Adipose tissue (tissue), 3 donors: ENCODE results near the gene SDE2. TPM values are rescaled to one million over a fixed set of nuclear protein-coding genes. Genes with fewer than 3 reads are reported as not detected.

ENCODE experiments used
- H3K27ac ChIP-seq: one replicate; pipeline ENCODE4 v1.5.1; 2013; ENCODE audit warnings: low read depth, low read length
- WGBS, 3 donors: extraction: QIAGEN DNeasy Blood & Tissue Kit; methylation state at CpG; one replicate each; pipeline ENCODE4 v1.1.7; 2013; 5-methylcytosine and 5-hydroxymethylcytosine counted together
- polyA plus RNA-seq, 3 donors: library from polyadenylated mRNA; stranded (reverse); fragments of 200-250 nt; gene quantifications; one replicate each; pipeline ENCODE4 v1.2.3, GENCODE V29; 2013
- donor health status: healthy with polysubstance abuse.
- donor health status: Bipolar disorder and iron deficiency.
- donor health status: healthy.

The SDE2 gene
- 10 to 100 TPM in 2 of 3 donors, 1 to 10 TPM in 1; 5.1 to 13.6 (median 13.0) TPM for polyA plus RNA-seq

GRCh38 chr1:225999227-225999911 is at the start of gene SDE2:
SDE2 (minus strand) TSS chr1:225999343; CDS start chr1:225999312, 31 bp downstream.
- WGBS, 3 donors, result 0% methylated on average over 52 to 53 of the region's 53 CpGs
- H3K27ac ChIP-seq, result peak within 1 kb of the TSS; percentile 95

- no peak overlapping the region for H3K27ac ChIP-seq
- WGBS, 3 donors, result 88 to 96% (median 94%) methylated on average over 1 of the region's 1 CpG
Observed at GRCh38 chr1:226048886-226049285, 49.7 kb upstream of the SDE2 start.

GRCh38 chr1:226047495-226047894 is 48.4 kb upstream of the SDE2 start:
- WGBS, 3 donors, result 13 to 25% (median 13%) methylated on average over 1 of the region's 1 CpG
- H3K27ac ChIP-seq, result no peak overlapping the region

GRCh38 chr1:226046240-226046639 is 47.1 kb upstream of the SDE2 start:
- H3K27ac ChIP-seq, result no peak overlapping the region
- 83 to 95% (median 89%) methylated on average over 6 of the region's 6 CpGs for WGBS, 3 donors

- 78 to 88% (median 82%) methylated on average over 4 of the region's 4 CpGs for WGBS, 3 donors
- no peak overlapping the region for H3K27ac ChIP-seq
Observed at GRCh38 chr1:226044514-226045101, 45.5 kb upstream of the SDE2 start.

- H3K27ac ChIP-seq, result no peak overlapping the region
- WGBS, 3 donors, result 37 to 53% (median 48%) methylated on average over 1 of the region's 1 CpG
Observed at GRCh38 chr1:226041419-226041818, 42.3 kb upstream of the SDE2 start.

GRCh38 chr1:226038661-226039060 is 39.5 kb upstream of the SDE2 start:
- WGBS, 3 donors, result 92 to 100% (median 98%) methylated on average over 1 of the region's 1 CpG
- no peak overlapping the region for H3K27ac ChIP-seq

- H3K27ac ChIP-seq, result no peak overlapping the region
- WGBS, 3 donors, result 94 to 98% (median 97%) methylated on average over 5 of the region's 5 CpGs
Observed at GRCh38 chr1:226035915-226036314, 36.8 kb upstream of the SDE2 start.

- WGBS, 3 donors, result 15 to 70% (median 23%) methylated on average over 6 of the region's 6 CpGs
- H3K27ac ChIP-seq, result no peak overlapping the region
Observed at GRCh38 chr1:226034482-226034881, 35.3 kb upstream of the SDE2 start.

GRCh38 chr1:226033991-226034390 is 34.8 kb upstream of the SDE2 start:
- peak overlapping the region; percentile 17 for H3K27ac ChIP-seq

- WGBS, 3 donors, result 55 to 93% (median 70%) methylated on average over 4 of the region's 4 CpGs
- H3K27ac ChIP-seq, result peak overlapping the region; percentile 17
Observed at GRCh38 chr1:226033582-226033981, 34.4 kb upstream of the SDE2 start.

GRCh38 chr1:226029568-226030225 is 30.6 kb upstream of the SDE2 start:
- WGBS, 3 donors, result 80 to 91% (median 90%) methylated on average over 7 of the region's 7 CpGs

GRCh38 chr1:226029093-226029496 is 30.0 kb upstream of the SDE2 start:
- no peak overlapping the region for H3K27ac ChIP-seq
- WGBS, 3 donors, result 48 to 69% (median 68%) methylated on average over 7 of the region's 7 CpGs

More at GRCh38 chr1:226029568-226030225, 30.6 kb upstream of the SDE2 start:
- H3K27ac ChIP-seq, result no peak overlapping the region

GRCh38 chr1:226027538-226028217 is 28.5 kb upstream of the SDE2 start:
- H3K27ac ChIP-seq, result no peak overlapping the region
- WGBS, 3 donors, result 89 to 94% (median 90%) methylated on average over 5 of the region's 5 CpGs

GRCh38 chr1:226026833-226027232 is 27.7 kb upstream of the SDE2 start:
- 70 to 82% (median 74%) methylated on average over 2 of the region's 2 CpGs for WGBS, 3 donors
- H3K27ac ChIP-seq, result no peak overlapping the region

- WGBS, 3 donors, result 68 to 87% (median 84%) methylated on average over 5 of the region's 5 CpGs
- no peak overlapping the region for H3K27ac ChIP-seq
Observed at GRCh38 chr1:226023735-226024134, 24.6 kb upstream of the SDE2 start.

- no peak overlapping the region for H3K27ac ChIP-seq
- 49 to 57% (median 52%) methylated on average over 2 of the region's 2 CpGs for WGBS, 3 donors
Observed at GRCh38 chr1:226021801-226022200, 22.7 kb upstream of the SDE2 start.

GRCh38 chr1:226021401-226021800 is 22.3 kb upstream of the SDE2 start:
- no peak overlapping the region for H3K27ac ChIP-seq
- WGBS, 3 donors, result 55 to 72% (median 65%) methylated on average over 3 of the region's 3 CpGs

GRCh38 chr1:226019572-226019971 is 20.4 kb upstream of the SDE2 start:
- 97 to 100% (median 100%) methylated on average over 1 of the region's 1 CpG for WGBS, 3 donors
- H3K27ac ChIP-seq, result no peak overlapping the region
